CD4-positive, alpha-beta T cell treated with Interleukin-4 for 1 hour (primary cell): ENCODE results near the gene PPFIA1.
"Not testable (repeated sequence)": the region's sequence is repeated elsewhere in the genome, so short reads cannot be mapped to it uniquely, and the experiment has no call there.

Source experiments
- DNase-seq, 2 donors: peaks; one replicate each; pipeline ENCODE4 v3.0.0-alpha.2; 2020 to 2022

The PPFIA1 gene

GRCh38 chr11:70326365-70326811 is 55.9 kb downstream of the PPFIA1 start:
- DNase-seq, result no peak

- no peak for DNase-seq
Measured at GRCh38 chr11:70326833-70327232, 56.3 kb downstream of the PPFIA1 start.

- DNase-seq, result no peak
Measured at GRCh38 chr11:70327717-70328116, 57.2 kb downstream of the PPFIA1 start.

GRCh38 chr11:70328556-70328955 is 58.1 kb downstream of the PPFIA1 start:
- DNase-seq, result no peak

- DNase-seq, result not testable (repeated sequence)
Measured at GRCh38 chr11:70331320-70331843, 60.9 kb downstream of the PPFIA1 start.

- no peak for DNase-seq
Measured at GRCh38 chr11:70331901-70332300, 61.4 kb downstream of the PPFIA1 start.

- DNase-seq, result no peak
Measured at GRCh38 chr11:70332567-70332966, 62.1 kb downstream of the PPFIA1 start.

GRCh38 chr11:70333261-70333660 is 62.8 kb downstream of the PPFIA1 start:
- DNase-seq, result no peak

GRCh38 chr11:70334351-70334995 is 64.0 kb downstream of the PPFIA1 start:
- no peak for DNase-seq

GRCh38 chr11:70335511-70335910 is 65.0 kb downstream of the PPFIA1 start:
- no peak for DNase-seq

- DNase-seq, result no peak
Measured at GRCh38 chr11:70338594-70338993, 68.1 kb downstream of the PPFIA1 start.

GRCh38 chr11:70339066-70339465 is 68.6 kb downstream of the PPFIA1 start:
- no peak for DNase-seq

- no peak for DNase-seq
Measured at GRCh38 chr11:70341881-70342429, 71.5 kb downstream of the PPFIA1 start.

- no peak for DNase-seq
Measured at GRCh38 chr11:70343636-70344035, 73.1 kb downstream of the PPFIA1 start.

GRCh38 chr11:70348191-70348590 is 77.7 kb downstream of the PPFIA1 start:
- DNase-seq, result no peak

GRCh38 chr11:70348608-70349007 is 78.1 kb downstream of the PPFIA1 start:
- no peak for DNase-seq

GRCh38 chr11:70351646-70352045 is 81.2 kb downstream of the PPFIA1 start:
- DNase-seq, result no peak

- DNase-seq, result no peak
Measured at GRCh38 chr11:70352100-70352499, 81.6 kb downstream of the PPFIA1 start.

- peak in 1 of 2 donors; percentile 5 for DNase-seq
Measured at GRCh38 chr11:70352601-70353000, 82.1 kb downstream of the PPFIA1 start.

GRCh38 chr11:70353329-70353728 is 82.8 kb downstream of the PPFIA1 start:
- no peak for DNase-seq

GRCh38 chr11:70353900-70354568 is 83.5 kb downstream of the PPFIA1 start:
- peak in 1 of 2 donors; percentile 14 for DNase-seq

GRCh38 chr11:70354629-70355028 is 84.1 kb downstream of the PPFIA1 start:
- DNase-seq, result no peak

- DNase-seq, result no peak
Measured at GRCh38 chr11:70358753-70359152, 88.3 kb downstream of the PPFIA1 start.
